HFF-Myc (cell line): ENCODE measurements around the gene KRTAP9-8.

ENCODE experiments used
- DNase-seq: peaks from one replicate; pipeline ENCODE4 v3.0.0-alpha.2; 2011; ENCODE audit warnings: low read depth; ENCODE audit errors: extremely low read depth
- H3K4me3 ChIP-seq: replicated peaks from 2 replicates; pipeline ENCODE4 v1.5.1; 2011; ENCODE audit warnings: low read depth, mild to moderate bottlenecking, control low read depth, low read length
- CTCF ChIP-seq: IDR thresholded peaks from 2 replicates; pipeline ENCODE4 v1.5.1; 2012; ENCODE audit warnings: mild to moderate bottlenecking, low read depth, low read length, control low read depth; ENCODE audit errors: missing control alignments

The KRTAP9-8 gene

DNA sequence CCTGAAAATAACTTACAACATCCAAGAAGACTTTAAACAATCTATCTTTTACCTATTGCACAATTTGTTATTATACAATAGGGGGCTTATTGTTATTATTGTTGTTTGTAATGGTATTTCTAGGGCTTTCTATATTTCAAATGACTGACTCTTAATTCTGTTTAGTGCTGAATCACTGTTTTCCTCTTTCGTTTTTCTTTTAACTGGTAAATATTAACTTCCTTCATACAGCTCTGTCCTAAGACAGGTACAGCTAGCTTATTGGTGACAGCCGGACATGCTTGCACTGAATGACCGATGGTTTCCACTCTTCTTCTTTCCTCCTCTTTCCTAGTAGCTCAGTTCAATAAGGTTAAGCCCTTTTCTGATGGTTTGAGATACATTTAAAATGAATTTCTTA is 49.3 kb downstream of the KRTAP9-8 start:
- no peak for DNase-seq
- no peak overlapping the region for H3K4me3 ChIP-seq
- TF ChIP-seq CTCF, result no peak
